ENCODE results near the gene GIGYF1. TPM values are rescaled to one million over a fixed set of nuclear protein-coding genes. Genes with fewer than 3 reads are reported as not detected.
"Not testable (repeated sequence)": the region's sequence is repeated elsewhere in the genome, so short reads cannot be mapped to it uniquely, and the experiment has no call there.

GIGYF1 gene
- total and polyA plus RNA-seq, 8 donors: 10.5 to 127 (median 33.6) TPM

DNA sequence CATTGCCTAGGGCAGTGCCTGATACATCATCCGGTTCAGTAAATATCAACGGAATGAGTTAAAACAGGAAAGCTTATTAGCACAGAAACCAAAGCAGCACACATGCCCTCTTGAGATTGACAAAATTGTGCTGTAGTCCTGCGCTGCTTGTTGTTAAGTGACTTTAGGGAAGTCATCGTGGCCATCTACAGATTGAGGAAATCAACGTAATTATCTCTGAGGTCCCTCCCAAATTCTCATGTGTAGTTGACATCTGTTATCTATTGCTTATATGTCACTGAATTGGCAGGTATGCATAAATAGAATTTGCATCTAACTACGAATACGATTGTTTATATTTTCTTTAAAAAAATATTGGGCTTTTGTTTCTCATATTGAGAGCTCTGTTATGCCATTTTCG lies 24.0 kb downstream of the GIGYF1 start:
- TF ChIP-seq POLR2AphosphoS5 (IDR thresholded peaks at IDR 0.05) (no peak), EP300 (IDR thresholded peaks at IDR 0.05) (no peak), POLR2A (IDR thresholded peaks at IDR 0.05) (no peak)
- TF ChIP-seq, protein P1, sequence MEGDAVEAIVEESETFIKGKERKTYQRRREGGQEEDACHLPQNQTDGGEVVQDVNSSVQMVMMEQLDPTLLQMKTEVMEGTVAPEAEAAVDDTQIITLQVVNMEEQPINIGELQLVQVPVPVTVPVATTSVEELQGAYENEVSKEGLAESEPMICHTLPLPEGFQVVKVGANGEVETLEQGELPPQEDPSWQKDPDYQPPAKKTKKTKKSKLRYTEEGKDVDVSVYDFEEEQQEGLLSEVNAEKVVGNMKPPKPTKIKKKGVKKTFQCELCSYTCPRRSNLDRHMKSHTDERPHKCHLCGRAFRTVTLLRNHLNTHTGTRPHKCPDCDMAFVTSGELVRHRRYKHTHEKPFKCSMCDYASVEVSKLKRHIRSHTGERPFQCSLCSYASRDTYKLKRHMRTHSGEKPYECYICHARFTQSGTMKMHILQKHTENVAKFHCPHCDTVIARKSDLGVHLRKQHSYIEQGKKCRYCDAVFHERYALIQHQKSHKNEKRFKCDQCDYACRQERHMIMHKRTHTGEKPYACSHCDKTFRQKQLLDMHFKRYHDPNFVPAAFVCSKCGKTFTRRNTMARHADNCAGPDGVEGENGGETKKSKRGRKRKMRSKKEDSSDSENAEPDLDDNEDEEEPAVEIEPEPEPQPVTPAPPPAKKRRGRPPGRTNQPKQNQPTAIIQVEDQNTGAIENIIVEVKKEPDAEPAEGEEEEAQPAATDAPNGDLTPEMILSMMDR (IDR thresholded peaks at IDR 0.05): no peak
- no peak overlapping the region for H3K4me3 ChIP-seq
- intact Hi-C loops (cut with DNase I; ENCODE audit: low total_unique reads): loop anchor here (10.0 kb wide), 1 partner anchor 195 kb away; the partner anchor contains the start of gene TSC22D4

DNA sequence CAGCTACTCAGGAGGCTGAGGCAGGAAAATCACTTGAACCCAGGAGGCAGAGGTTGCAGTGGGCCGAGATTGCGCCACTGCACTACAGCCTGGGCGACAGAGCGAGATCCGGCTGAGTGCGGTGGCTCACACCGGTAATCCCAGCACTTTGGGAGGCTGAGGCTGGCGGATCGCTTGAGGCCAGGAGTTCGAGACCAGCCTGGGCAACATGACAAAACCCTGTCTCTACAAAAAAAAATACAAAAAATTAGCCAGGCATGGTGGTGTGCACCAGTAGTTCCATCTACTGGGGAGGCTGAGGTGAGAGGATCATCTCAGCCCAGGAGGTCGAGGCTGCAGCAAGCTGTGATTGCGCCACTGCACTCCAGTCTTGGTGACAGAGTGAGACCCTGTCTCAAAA lies 24.9 kb downstream of the GIGYF1 start:
- WGBS, 5 donors: 93 to 97% (median 94%) methylated on average over 11 to 12 of the region's 12 CpGs
- H3K9me3 ChIP-seq; intact Hi-C loops (cut with DNase I; ENCODE audit: low total_unique reads); H3K27me3 ChIP-seq; H3K36me3 ChIP-seq; DNase-seq; H3K4me3 ChIP-seq; H3K4me1 ChIP-seq; H3K27ac ChIP-seq: not testable (repeated sequence)

More for the DNA sequence above, 24.0 kb downstream of the GIGYF1 start:
- Histone ChIP-seq H3K36me3 (no peaks in the 10 kb centered on the region), H3K27me3 (no peaks in the 10 kb centered on the region), H3K27ac (no peak overlapping the region), H3K9me3 (no peaks in the 10 kb centered on the region), H3K4me1 (peaks cover 0 to 7% (median 5%) of the 10 kb centered on the region in 4 donors)
- WGBS, 5 donors: 65 to 71% (median 66%) methylated on average over 8 of the region's 8 CpGs
- DNase-seq: no peak

DNA sequence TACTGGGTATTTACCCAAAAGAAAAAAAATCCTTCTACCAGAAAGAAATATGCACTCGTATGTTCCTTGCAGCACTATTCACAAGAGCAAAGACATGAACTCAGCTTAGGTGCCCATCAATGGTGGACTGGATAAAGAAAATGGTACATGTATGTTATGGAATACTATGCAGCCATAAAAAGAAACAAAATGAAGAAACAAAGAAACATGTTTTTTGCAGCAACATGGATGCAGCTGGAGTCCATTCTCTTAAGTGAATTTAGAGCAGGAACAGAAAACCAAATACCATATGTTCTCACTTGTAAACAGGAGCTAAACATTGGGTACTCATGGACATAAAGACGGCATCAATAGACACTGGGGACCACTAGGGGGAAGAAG lies 26.0 kb downstream of the GIGYF1 start:
- Histone ChIP-seq H3K9me3 (no peaks in the 10 kb centered on the region), H3K27ac (no peak overlapping the region), H3K4me3 (no peak overlapping the region), H3K4me1 (peaks cover 0 to 6% (median 2%) of the 10 kb centered on the region in 4 donors), H3K27me3 (no peaks in the 10 kb centered on the region), H3K36me3 (no peaks in the 10 kb centered on the region)
- DNase-seq: no peak
- WGBS, 5 donors: 70 to 76% (median 73%) methylated on average over 2 of the region's 2 CpGs
- TF ChIP-seq EP300 (IDR thresholded peaks at IDR 0.05): no peak
- TF ChIP-seq, protein P1 (IDR thresholded peaks at IDR 0.05): no peak
- no peak for TF ChIP-seq POLR2AphosphoS5 (IDR thresholded peaks at IDR 0.05)
- no peak for TF ChIP-seq POLR2A (IDR thresholded peaks at IDR 0.05)
- intact Hi-C loops (cut with DNase I; ENCODE audit: low total_unique reads): no loop called here

DNA sequence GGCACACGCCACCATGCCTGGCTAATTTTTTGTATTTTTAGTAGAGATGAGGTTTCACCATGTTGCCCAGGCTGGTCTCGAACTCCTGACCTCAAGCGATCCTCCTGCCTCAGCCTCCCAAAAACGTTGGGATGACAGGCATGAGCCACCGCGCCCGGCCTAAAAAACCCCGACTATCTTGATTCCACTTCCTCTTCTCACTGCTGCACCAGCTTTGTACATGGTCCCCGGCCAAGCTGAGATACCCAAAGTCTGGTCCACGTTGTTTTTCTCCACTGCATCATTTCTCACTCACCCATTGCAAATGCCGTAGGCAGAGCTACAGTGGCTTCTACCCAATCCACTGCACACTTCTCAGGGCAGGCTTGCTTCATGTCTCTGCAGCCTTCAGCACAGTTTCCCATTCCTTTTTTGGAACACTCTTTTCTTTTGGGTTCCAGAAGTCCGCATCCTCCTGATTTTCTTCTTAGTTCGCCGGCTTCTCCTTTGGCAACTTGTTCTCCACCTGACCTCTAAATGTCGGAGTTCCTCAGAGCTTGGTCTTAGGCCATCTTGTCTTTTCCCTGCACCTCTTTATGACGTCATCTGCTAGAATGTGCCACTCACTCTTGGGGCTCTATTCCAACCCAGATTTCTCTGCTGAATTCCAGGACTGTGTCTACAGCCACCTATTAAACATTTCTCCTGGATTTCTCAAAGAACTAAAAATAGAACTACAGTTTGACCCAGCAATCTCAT lies 26.6 kb downstream of the GIGYF1 start:
- no peak overlapping the region for H3K4me3 ChIP-seq
- 75 to 84% (median 79%) methylated on average over 16 of the region's 16 CpGs for WGBS, 5 donors
- intact Hi-C loops (cut with DNase I; ENCODE audit: low total_unique reads): no loop called here
- no peaks in the 10 kb centered on the region for H3K36me3 ChIP-seq
- no peaks in the 10 kb centered on the region for H3K27me3 ChIP-seq
- no peak overlapping the region for H3K27ac ChIP-seq
- DNase-seq: no peak
- H3K4me1 ChIP-seq: peaks cover 0 to under 1% (median 0%) of the 10 kb centered on the region in 4 donors
- TF ChIP-seq POLR2AphosphoS5 (IDR thresholded peaks at IDR 0.05): no peak
- no peak for TF ChIP-seq POLR2A (IDR thresholded peaks at IDR 0.05)
- TF ChIP-seq, protein P1 (IDR thresholded peaks at IDR 0.05): no peak
- TF ChIP-seq EP300 (IDR thresholded peaks at IDR 0.05): no peak
- no peaks in the 10 kb centered on the region for H3K9me3 ChIP-seq

DNA sequence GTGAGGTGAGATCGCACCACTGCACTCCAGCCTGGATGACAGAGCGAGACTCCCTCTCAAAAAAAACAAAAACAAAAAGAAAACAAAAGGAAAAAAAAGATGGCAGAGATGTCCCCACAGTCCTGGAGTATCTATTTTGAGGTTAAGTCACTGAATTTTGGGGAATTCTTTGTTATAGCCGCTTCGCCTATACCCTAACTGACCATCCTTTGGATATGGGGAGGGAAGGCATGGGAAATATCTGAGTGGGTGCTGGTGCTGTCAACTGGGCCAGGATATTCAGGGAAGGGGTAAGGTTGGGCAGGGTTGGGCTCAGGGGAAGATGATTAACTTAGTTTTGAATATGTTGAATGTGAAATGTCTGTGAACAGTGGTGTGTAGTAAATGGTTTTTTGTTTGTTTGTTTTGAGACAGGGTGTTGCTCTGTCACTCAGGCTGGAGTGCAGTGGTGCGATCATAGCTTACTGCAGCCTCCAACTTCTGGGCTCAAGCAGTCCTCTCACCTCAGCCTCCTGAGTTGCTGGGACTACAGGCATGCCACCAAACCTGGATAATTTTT lies 28.8 kb downstream of the GIGYF1 start:
- Histone ChIP-seq H3K27me3 (peaks cover 0 to 9% (median 0%) of the 10 kb centered on the region in 3 donors), H3K27ac (no peak overlapping the region), H3K4me3 (no peak overlapping the region), H3K4me1 (no peaks in the 10 kb centered on the region), H3K36me3 (no peaks in the 10 kb centered on the region), H3K9me3 (no peaks in the 10 kb centered on the region)
- TF ChIP-seq POLR2A (IDR thresholded peaks at IDR 0.05): no peak
- TF ChIP-seq EP300 (IDR thresholded peaks at IDR 0.05): no peak
- no peak for TF ChIP-seq POLR2AphosphoS5 (IDR thresholded peaks at IDR 0.05)
- TF ChIP-seq, protein P1 (IDR thresholded peaks at IDR 0.05): no peak
- intact Hi-C loops (cut with DNase I; ENCODE audit: low total_unique reads): no loop called here
- no peak for DNase-seq
- WGBS, 5 donors: 92 to 95% (median 94%) methylated on average over 5 of the region's 5 CpGs

DNA sequence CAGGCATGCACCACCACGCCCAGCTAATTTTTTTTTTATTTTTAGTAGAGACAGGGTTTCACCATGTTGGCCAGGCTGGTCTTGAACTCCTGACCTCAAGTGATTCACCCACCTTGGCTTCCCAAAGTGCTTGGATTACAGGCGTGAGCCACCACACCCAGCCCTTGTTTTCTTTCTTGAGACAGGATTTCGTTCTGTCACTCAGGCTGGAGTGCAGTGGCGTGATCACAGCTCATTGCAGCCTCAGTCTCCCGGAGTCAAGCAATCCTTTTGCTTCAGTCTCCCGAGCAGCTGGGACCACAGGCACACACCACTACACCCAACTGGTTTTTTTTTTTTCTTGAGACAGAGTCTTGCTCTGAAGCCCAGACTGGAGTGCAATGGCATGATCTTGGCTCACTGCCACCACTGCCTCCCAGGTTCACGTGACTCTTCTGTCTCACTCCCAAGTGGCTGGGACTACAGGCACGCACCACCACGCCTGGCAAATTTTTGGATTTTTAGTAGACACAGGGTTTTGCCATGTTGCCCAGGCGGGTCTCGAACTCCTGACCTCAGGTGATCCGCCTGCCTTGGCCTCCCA lies 31.8 kb downstream of the GIGYF1 start:
- H3K4me3 ChIP-seq; H3K9me3 ChIP-seq; H3K27ac ChIP-seq; H3K4me1 ChIP-seq; intact Hi-C loops (cut with DNase I; ENCODE audit: low total_unique reads); H3K36me3 ChIP-seq: not testable (repeated sequence)
- peak in 1 of 2 donors; percentile 56 for DNase-seq
- WGBS, 5 donors: 63 to 72% (median 66%) methylated on average over 9 to 12 of the region's 12 CpGs
- H3K27me3 ChIP-seq: peaks cover 0 to 34% (median 7%) of the 10 kb centered on the region in 3 donors

Measured in stomach (tissue), 9 donors.